SK-N-SH treated with all-trans-retinoic acid at 6 μM for 48 hours (cell line): ENCODE results near the gene CEACAM8.

Experiments used
- BACH2 ChIP-seq: fragments of 250-450 bp; sonication (Bioruptor Pico); IDR thresholded peaks from 2 replicates; pipeline ENCODE4 v1.9.0; 2021; ENCODE audit warnings: mild to moderate bottlenecking, borderline replicate concordance
- GLIS3 ChIP-seq: fragments of 250-450 bp; sonication (Bioruptor Pico); IDR thresholded peaks from 2 replicates; pipeline ENCODE4 v1.5.0; 2020; ENCODE audit warnings: mild to moderate bottlenecking, moderate library complexity
- ZNF70 ChIP-seq: fragments of 450-650 bp; formaldehyde crosslinking; IDR thresholded peaks from 2 replicates; pipeline ENCODE4 v1.5.0; 2020; ENCODE audit warnings: mild to moderate bottlenecking, moderate library complexity

DNA sequence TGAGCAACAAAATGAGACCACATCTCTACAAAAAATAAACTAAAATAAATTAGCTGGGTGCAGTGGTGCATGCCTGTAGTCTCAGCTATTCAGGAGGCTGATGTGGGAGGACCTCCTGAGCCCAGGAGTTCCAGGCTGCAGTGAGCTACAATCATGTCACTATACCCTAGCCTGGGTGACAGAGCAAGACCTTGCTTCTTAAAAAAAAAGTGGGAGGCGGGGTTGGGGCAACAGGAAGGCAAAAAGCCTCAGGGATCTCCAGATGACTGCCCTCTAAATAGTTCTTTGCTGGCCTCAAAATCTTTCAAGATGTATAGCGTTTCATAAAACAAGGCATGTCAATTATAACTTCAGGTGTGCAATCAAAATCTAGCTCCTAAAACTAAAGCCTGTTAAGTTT, 18.5 kb downstream of the CEACAM8 start:
- TF ChIP-seq GLIS3 (CRISPR knock-in tag): no peak
- TF ChIP-seq ZNF70 (CRISPR knock-in tag): no peak
- TF ChIP-seq BACH2 (CRISPR knock-in tag): no peak
